HL-60 (cell line): ENCODE data around the gene PRKX.
"Not testable (repeated sequence)": the region's sequence is repeated elsewhere in the genome, so short reads cannot be mapped to it uniquely, and the experiment has no call there.

Experiments
- DNase-seq, 2 experiments: peaks; one replicate each; pipeline ENCODE4 v3.0.0-alpha.2; 2010 to 2020; ENCODE audit warnings: low read depth in 1 of 2, low spot score in 1 of 2
- H3K27ac ChIP-seq: fragments of 250-450 bp; sonication (Bioruptor Pico); replicated peaks from 2 replicates; pipeline ENCODE4 v1.5.1; 2020; ENCODE audit warnings: mild to moderate bottlenecking, moderate library complexity
- H3K27me3 ChIP-seq: fragments of 250-450 bp; sonication (Bioruptor Pico); 2 replicates; pipeline ENCODE4 v1.5.1; 2021; ENCODE audit warnings: mild to moderate bottlenecking, moderate library complexity; ENCODE audit not compliant: insufficient read depth, poor library complexity, severe bottlenecking
- H3K4me3 ChIP-seq: replicated peaks from 2 replicates; pipeline ENCODE4 v1.5.1; 2011; ENCODE audit warnings: mild to moderate bottlenecking, control low read depth, low read length; ENCODE audit not compliant: insufficient read depth
- GABPA ChIP-seq: IDR thresholded peaks from 2 replicates; pipeline ENCODE4 v1.6.1; 2012; ENCODE audit warnings: low read depth
- POLR2AphosphoS5 ChIP-seq: IDR thresholded peaks from 2 replicates; pipeline ENCODE4 v1.6.1; 2012; ENCODE audit warnings: low read depth
- SPI1 ChIP-seq: IDR thresholded peaks from 2 replicates; pipeline ENCODE4 v1.6.1; 2012; ENCODE audit warnings: low read depth, mild to moderate bottlenecking, borderline replicate concordance
- TF ChIP-seq, protein P1 (sequence below): IDR thresholded peaks from 2 replicates; pipeline ENCODE4 v1.6.1; 2012; ENCODE audit warnings: low read depth; ENCODE audit not compliant: insufficient replicate concordance
- TF ChIP-seq, protein P2 (sequence below): IDR thresholded peaks from one replicate; pipeline ENCODE4 v1.5.1; 2011; ENCODE audit warnings: low read length, control low read depth, inconsistent platforms; ENCODE audit not compliant: insufficient read depth

The PRKX gene

DNA sequence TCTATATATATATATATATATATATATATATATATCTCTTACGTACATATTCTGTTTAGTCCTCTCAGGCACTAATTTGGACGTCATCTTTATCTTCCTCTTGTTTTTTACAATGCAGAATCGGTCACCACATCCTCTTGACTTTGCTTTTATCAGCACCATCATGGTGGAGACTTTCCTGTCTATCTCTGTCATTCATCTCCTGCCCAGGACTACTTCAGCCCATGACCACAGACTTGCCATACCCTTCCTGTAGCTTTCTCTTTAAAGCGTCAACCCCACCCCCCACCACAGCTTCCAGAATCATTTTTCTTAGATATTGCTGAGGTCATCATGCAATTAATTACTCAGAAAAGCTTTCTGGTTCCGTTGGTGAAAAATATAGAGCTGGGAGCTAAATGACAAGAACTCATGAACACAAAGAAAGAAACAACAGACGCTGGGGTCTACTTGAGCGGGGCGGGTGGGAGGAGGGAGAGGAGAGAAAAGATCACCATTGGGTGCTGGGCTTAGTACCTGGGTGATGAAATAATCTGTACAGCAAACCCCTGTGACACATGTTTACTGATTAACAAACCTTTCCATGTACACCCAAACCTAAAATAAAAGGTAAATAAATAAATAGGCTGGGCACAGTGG, 30.5 kb upstream of the PRKX start:
- no peaks in the 10 kb centered on the region for H3K27me3 ChIP-seq
- H3K4me3 ChIP-seq, result no peak overlapping the region
- H3K27ac ChIP-seq, result no peak overlapping the region
- TF ChIP-seq POLR2AphosphoS5, result no peak
- TF ChIP-seq, protein P1, sequence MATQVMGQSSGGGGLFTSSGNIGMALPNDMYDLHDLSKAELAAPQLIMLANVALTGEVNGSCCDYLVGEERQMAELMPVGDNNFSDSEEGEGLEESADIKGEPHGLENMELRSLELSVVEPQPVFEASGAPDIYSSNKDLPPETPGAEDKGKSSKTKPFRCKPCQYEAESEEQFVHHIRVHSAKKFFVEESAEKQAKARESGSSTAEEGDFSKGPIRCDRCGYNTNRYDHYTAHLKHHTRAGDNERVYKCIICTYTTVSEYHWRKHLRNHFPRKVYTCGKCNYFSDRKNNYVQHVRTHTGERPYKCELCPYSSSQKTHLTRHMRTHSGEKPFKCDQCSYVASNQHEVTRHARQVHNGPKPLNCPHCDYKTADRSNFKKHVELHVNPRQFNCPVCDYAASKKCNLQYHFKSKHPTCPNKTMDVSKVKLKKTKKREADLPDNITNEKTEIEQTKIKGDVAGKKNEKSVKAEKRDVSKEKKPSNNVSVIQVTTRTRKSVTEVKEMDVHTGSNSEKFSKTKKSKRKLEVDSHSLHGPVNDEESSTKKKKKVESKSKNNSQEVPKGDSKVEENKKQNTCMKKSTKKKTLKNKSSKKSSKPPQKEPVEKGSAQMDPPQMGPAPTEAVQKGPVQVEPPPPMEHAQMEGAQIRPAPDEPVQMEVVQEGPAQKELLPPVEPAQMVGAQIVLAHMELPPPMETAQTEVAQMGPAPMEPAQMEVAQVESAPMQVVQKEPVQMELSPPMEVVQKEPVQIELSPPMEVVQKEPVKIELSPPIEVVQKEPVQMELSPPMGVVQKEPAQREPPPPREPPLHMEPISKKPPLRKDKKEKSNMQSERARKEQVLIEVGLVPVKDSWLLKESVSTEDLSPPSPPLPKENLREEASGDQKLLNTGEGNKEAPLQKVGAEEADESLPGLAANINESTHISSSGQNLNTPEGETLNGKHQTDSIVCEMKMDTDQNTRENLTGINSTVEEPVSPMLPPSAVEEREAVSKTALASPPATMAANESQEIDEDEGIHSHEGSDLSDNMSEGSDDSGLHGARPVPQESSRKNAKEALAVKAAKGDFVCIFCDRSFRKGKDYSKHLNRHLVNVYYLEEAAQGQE, result no peak
- peak in 1 of 2 experiments; percentile 2 for DNase-seq

DNA sequence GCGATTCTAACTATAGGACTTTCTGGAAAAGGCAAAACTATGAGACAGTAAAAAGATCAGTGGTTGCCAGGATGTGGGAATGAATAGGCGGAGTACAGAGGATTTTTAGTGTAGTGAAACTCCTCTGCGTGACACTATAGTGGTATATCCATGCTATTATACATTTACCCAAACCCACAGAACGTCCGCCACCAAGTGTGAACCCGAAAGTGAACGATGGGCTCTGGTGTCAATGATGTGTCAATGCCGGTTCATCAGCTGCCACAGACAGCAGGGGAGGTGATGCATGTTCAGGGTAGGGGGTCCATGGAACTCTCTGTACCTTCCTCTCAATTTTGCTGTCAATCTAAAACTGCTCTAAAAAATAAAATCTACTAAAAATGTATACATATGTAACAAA, 27.5 kb upstream of the PRKX start:
- not testable (repeated sequence) for H3K27me3 ChIP-seq, H3K27ac ChIP-seq, DNase-seq, H3K4me3 ChIP-seq

DNA sequence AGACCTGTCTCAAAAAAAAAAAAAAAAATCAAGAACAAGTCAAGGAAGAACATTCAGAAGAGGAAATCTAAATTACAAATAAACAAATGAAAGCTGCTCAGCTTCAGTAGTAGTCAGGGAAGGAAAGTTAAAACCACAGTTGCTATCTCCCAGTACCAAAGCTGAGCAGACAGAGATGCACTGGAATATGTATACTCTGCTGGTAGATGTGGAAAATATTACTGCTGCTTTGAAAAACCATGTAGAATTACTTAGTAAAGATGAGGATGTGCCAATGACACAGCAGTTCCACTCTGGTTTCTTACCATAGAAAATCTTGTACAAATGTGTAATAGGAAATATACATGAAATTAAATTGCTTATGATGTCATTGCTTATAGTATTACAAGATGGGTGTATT, 25.1 kb upstream of the PRKX start:
- no peak for DNase-seq
- TF ChIP-seq SPI1, result no peak
- TF ChIP-seq, protein P1, result no peak
- no peak for TF ChIP-seq GABPA
- TF ChIP-seq, protein P2, sequence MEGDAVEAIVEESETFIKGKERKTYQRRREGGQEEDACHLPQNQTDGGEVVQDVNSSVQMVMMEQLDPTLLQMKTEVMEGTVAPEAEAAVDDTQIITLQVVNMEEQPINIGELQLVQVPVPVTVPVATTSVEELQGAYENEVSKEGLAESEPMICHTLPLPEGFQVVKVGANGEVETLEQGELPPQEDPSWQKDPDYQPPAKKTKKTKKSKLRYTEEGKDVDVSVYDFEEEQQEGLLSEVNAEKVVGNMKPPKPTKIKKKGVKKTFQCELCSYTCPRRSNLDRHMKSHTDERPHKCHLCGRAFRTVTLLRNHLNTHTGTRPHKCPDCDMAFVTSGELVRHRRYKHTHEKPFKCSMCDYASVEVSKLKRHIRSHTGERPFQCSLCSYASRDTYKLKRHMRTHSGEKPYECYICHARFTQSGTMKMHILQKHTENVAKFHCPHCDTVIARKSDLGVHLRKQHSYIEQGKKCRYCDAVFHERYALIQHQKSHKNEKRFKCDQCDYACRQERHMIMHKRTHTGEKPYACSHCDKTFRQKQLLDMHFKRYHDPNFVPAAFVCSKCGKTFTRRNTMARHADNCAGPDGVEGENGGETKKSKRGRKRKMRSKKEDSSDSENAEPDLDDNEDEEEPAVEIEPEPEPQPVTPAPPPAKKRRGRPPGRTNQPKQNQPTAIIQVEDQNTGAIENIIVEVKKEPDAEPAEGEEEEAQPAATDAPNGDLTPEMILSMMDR, result no peak
- TF ChIP-seq POLR2AphosphoS5, result no peak
- Histone ChIP-seq H3K27ac (no peak overlapping the region), H3K27me3 (no peaks in the 10 kb centered on the region), H3K4me3 (no peak overlapping the region)

DNA sequence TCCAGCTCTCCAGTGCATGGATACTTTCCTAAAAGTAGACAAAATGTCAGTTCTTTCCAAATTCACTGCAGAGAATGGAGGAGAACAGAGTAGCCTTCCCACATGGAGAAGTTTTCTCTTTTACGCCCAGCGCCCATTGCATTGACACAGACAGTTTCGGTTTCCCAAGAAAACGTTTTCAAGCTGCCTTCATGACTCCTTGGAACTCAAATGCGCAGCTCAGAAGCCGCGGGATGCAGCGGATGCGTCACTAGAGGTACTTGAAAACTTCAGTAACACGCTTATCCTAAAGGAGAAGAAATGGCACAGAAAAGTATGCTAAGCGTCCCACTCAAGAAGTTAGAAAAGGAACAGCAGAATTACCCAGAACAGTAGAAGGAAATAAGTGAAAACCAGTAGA, 23.1 kb upstream of the PRKX start:
- DNase-seq, H3K27ac ChIP-seq, H3K4me3 ChIP-seq, H3K27me3 ChIP-seq: not testable (repeated sequence)

DNA sequence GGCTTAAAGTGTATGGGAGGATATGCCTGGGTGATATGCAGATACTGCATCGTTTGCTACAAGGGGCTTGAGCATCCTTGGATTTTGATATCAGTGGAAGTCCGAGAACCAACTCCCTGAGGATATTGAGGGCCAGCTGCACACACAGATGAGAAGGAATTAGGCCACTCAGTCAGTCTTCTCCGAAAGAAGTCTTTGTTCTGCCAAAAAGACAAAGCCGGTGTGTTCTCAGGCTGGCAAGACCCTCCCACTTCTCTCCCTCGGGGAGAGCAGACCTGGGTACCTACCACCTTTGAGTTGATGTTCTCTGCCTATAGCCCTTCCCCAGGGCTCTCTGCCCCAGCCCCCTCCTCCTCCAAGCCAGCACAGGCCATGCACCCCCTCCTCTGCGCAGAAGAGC, 22.4 kb upstream of the PRKX start:
- not testable (repeated sequence) for DNase-seq, H3K27ac ChIP-seq, H3K27me3 ChIP-seq, H3K4me3 ChIP-seq

DNA sequence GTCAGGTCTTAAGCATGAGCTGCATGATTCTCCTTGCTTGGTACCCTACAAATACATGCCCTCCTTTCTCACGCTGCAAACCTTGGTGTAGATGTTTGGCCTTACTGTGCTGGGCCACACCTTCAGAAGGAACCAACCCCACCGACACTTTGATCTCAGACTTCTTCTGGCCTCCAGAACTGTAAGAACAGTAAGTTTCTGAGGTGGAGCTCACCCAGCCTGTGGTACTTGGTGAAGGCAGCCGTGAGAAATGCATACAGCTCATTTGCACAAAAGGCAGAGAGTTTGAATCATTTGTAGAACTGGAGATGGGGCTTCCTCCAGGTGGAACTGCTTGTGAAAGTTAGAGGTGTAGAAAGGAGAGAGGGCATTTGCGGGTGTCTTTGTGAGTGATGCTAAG, 21.0 kb upstream of the PRKX start:
- not testable (repeated sequence) for DNase-seq, H3K27ac ChIP-seq, H3K4me3 ChIP-seq, H3K27me3 ChIP-seq

DNA sequence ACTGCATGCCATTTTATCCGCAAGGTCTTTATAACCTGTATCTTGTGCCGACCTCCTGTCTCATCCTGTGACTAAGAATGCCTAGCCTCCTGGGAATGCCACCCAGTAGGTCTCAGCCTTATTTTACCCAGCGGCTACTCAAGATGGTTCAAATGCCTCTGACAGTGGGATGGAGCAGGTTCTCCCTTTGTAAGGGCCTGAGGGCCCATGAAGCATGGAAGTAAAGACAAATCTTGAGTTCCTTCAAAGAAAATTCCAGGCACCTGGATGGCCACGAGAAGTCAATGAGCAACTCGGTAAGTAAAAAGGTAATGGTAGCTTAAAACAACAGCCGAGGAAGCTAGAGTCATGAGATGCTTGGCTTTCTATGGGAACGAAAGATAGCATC, 19.6 kb upstream of the PRKX start:
- DNase-seq, result no peak
- Histone ChIP-seq H3K27ac (no peak overlapping the region), H3K4me3 (no peak overlapping the region), H3K27me3 (no peaks in the 10 kb centered on the region)
- no peak for TF ChIP-seq GABPA
- TF ChIP-seq, protein P2, result no peak
- TF ChIP-seq POLR2AphosphoS5, result no peak
- TF ChIP-seq, protein P1, result no peak
- TF ChIP-seq SPI1, result no peak
